ENCODE measurements around the gene NDRG2.
"Not testable (repeated sequence)": the region's sequence is repeated elsewhere in the genome, so short reads cannot be mapped to it uniquely, and the experiment has no call there.

Gene NDRG2

GRCh38 chr14:21055432-21056117 lies 30.7 kb upstream of the NDRG2 start:
- DNase-seq = no peak

- no peak for DNase-seq
These were observed 29.9 kb upstream of the NDRG2 start for GRCh38 chr14:21054768-21055145.

- DNase-seq = no peak
These were observed 29.4 kb upstream of the NDRG2 start for GRCh38 chr14:21054123-21054767.

- DNase-seq = no peak
These were observed 28.6 kb upstream of the NDRG2 start for GRCh38 chr14:21053184-21054122.

GRCh38 chr14:21050597-21050996 lies 25.7 kb upstream of the NDRG2 start:
- peak in 1 of 4 experiments; percentile 57 for DNase-seq

GRCh38 chr14:21049271-21049673 lies 24.4 kb upstream of the NDRG2 start:
- no peak for DNase-seq

- DNase-seq = no peak
These were observed 23.8 kb upstream of the NDRG2 start for GRCh38 chr14:21048638-21049037.

- no peak for DNase-seq
These were observed 22.5 kb upstream of the NDRG2 start for GRCh38 chr14:21047378-21047781.

GRCh38 chr14:21043974-21044618 lies 19.2 kb upstream of the NDRG2 start:
- DNase-seq = no peak

GRCh38 chr14:21043387-21043973 lies 18.6 kb upstream of the NDRG2 start:
- DNase-seq = no peak

- DNase-seq = peak; percentile 13 to 59 (median 51)
These were observed 18.1 kb upstream of the NDRG2 start for GRCh38 chr14:21042918-21043317.

GRCh38 chr14:21041676-21042433 lies 17.0 kb upstream of the NDRG2 start, which contains the start of gene RNASE7:
TSS of gene RNASE7 (plus strand) at chr14:21042362. CDS start at chr14:21042993, 631 bp downstream.
- DNase-seq = peak; percentile 27 to 62 (median 60)

- DNase-seq = not testable (repeated sequence)
These were observed 16.1 kb upstream of the NDRG2 start for GRCh38 chr14:21040941-21041340.

- no peak for DNase-seq
These were observed 15.6 kb upstream of the NDRG2 start for GRCh38 chr14:21040370-21040925.

GRCh38 chr14:21039585-21040369 lies 14.9 kb upstream of the NDRG2 start:
- DNase-seq = peak; percentile 56 to 81 (median 76)

GRCh38 chr14:21038441-21039422 lies 13.9 kb upstream of the NDRG2 start:
- DNase-seq = peak in 2 of 4 experiments; percentile 21 to 26

- peak in 3 of 4 experiments; percentile 20 to 61 (median 36) for DNase-seq
These were observed 12.3 kb upstream of the NDRG2 start for GRCh38 chr14:21037156-21037555.

GRCh38 chr14:21036751-21037150 lies 11.9 kb upstream of the NDRG2 start:
- peak; percentile 53 to 74 (median 65) for DNase-seq

GRCh38 chr14:21034707-21035106 lies 9.8 kb upstream of the NDRG2 start, which contains the start of gene RNASE13:
TSS of gene RNASE13 (minus strand) at chr14:21034807. CDS start at chr14:21034288, 519 bp downstream.
- no peak for DNase-seq
